IMR-90 (cell line): ENCODE measurements around the gene TMEM143.

Experiments
- BHLHE40 ChIP-seq: fragments of 150-350 bp; IDR thresholded peaks from 2 replicates; pipeline ENCODE4 v1.6.1; 2016; ENCODE audit warnings: mild to moderate bottlenecking, low read depth, low read length
- CEBPB ChIP-seq: IDR thresholded peaks from 2 replicates; pipeline ENCODE4 v1.6.1; 2012; ENCODE audit warnings: low read depth, low read length, improper control_type of control experiment
- CHD1 ChIP-seq: IDR thresholded peaks from 2 replicates; pipeline ENCODE4 v1.6.1; 2012; ENCODE audit warnings: low read depth, low read length, improper control_type of control experiment
- CTCF ChIP-seq: conservative IDR thresholded peaks from 2 replicates; pipeline ENCODE4 v1.5.1; 2012; ENCODE audit warnings: mild to moderate bottlenecking, low read depth, low read length, improper control_type of control experiment
- ELK1 ChIP-seq: fragments of 150-350 bp; IDR thresholded peaks from 2 replicates; pipeline ENCODE4 v1.6.1; 2016; ENCODE audit warnings: low read depth, mild to moderate bottlenecking, low read length, moderate library complexity, borderline replicate concordance
- RAD21 ChIP-seq: IDR thresholded peaks from 2 replicates; pipeline ENCODE4 v1.6.1; 2012; ENCODE audit warnings: low read length, improper control_type of control experiment
- RFX5 ChIP-seq: IDR thresholded peaks from 2 replicates; pipeline ENCODE4 v1.8.0; 2012; ENCODE audit warnings: low read depth, mild to moderate bottlenecking, low read length, moderate library complexity

- TF ChIP-seq RAD21 (peak; percentile 89), CEBPB (no peak), CTCF (peak; percentile 96), RFX5 (no peak), ELK1 (no peak), BHLHE40 (no peak; the same call in 1 of the 2 replicates), CHD1 (no peak)
Observed at GRCh38 chr19:48333467-48334384, 30.0 kb downstream of the TMEM143 start.
